GM12892 (cell line): Measurements from ENCODE around the gene TGFA.

ENCODE experiments used
- POLR2A ChIP-seq: IDR thresholded peaks from 2 replicates; pipeline ENCODE4 v1.6.1; 2011; ENCODE audit warnings: low read depth, low read length, control low read depth
- POLR2AphosphoS5 ChIP-seq: IDR thresholded peaks from 2 replicates; pipeline ENCODE4 v1.6.1; 2011; ENCODE audit warnings: low read depth, low read length, control low read depth

GRCh38 chr2:70523672-70523995 lies 30.0 kb downstream of the TGFA start:
- TF ChIP-seq POLR2AphosphoS5 (no peak), POLR2A (no peak)
